ENCODE measurements around the gene FOXO6.

FOXO6 gene

DNA sequence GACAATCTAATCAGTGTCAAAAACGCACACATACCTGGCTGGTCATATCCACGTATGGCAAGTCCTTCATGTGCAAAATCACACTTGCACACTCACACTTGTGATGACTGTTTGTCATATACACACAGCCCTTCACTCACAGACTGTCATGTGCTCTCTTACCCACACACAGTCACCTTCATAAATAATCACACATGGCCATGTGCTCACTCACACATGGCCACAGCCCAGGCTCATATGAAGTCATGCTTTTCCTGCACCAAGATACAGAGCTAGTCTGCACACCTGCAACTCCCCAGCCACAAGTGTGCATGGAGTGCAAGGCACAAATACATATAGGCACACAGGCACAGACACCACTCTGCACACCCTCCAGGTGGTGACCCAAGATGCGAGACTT lies 45.4 kb upstream of the FOXO6 start:
- in situ Hi-C loops (cut with MboI; ENCODE audit: low sequenced_read_pairs, unreplicated experiment), result loop anchor here (10.0 kb wide), 1 partner anchor 119 kb away; no protein-coding TSS in a partner anchor
- TF ChIP-seq, protein P1, sequence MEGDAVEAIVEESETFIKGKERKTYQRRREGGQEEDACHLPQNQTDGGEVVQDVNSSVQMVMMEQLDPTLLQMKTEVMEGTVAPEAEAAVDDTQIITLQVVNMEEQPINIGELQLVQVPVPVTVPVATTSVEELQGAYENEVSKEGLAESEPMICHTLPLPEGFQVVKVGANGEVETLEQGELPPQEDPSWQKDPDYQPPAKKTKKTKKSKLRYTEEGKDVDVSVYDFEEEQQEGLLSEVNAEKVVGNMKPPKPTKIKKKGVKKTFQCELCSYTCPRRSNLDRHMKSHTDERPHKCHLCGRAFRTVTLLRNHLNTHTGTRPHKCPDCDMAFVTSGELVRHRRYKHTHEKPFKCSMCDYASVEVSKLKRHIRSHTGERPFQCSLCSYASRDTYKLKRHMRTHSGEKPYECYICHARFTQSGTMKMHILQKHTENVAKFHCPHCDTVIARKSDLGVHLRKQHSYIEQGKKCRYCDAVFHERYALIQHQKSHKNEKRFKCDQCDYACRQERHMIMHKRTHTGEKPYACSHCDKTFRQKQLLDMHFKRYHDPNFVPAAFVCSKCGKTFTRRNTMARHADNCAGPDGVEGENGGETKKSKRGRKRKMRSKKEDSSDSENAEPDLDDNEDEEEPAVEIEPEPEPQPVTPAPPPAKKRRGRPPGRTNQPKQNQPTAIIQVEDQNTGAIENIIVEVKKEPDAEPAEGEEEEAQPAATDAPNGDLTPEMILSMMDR (IDR thresholded peaks at IDR 0.05; ENCODE audit: borderline replicate concordance, control extremely low read depth, extremely low read depth, insufficient read depth, missing control alignments), result no peak
- DNase-seq (ENCODE audit: low spot score), result no peak

DNA sequence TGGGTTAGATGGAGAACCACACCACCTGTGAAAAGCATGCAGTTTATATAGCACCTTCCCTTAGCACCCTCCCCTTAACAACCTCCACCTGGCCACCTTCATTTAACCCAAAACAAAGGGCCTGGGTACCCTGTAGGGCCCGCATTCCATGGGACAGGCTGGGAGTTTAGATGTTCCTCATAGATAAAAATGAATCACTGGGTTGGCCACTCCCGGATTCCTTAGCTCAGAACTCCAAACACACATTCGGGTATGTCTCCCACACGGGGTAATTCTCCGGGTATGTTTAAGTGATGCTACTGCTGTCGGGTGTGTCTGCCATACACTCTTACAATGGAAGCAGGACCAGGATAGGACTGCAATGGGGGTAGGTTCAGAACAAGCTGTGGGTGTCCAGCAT lies 43.9 kb upstream of the FOXO6 start:
- TF ChIP-seq, protein P1 (IDR thresholded peaks at IDR 0.05; ENCODE audit: borderline replicate concordance, control extremely low read depth, extremely low read depth, insufficient read depth, missing control alignments), result no peak
- in situ Hi-C loops (cut with MboI; ENCODE audit: low sequenced_read_pairs, unreplicated experiment), result loop anchor here (10.0 kb wide), 1 partner anchor 117 kb away; no protein-coding TSS in a partner anchor
- DNase-seq (ENCODE audit: low spot score), result no peak

DNA sequence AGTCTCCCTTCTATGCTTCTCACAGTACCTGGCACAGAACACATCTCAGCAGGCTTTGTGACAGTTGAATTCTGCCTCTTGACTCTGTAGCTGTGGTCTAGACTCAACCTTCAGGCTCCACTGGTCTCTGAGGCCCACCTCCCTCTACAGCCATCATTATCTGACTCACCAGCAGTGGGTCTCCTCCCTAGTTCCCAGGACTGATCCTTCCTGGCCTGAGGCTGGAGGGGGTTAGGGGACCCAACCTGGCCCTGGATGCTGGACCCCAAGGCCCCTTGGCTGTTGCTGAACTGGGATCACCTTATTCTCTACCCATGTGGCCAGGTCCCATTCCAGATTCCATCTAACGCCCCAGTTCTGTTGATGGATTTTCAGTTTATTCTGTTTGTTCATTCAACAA lies 43.1 kb upstream of the FOXO6 start:
- in situ Hi-C loops (cut with MboI; ENCODE audit: low sequenced_read_pairs, unreplicated experiment), result loop anchor here (10.0 kb wide), 1 partner anchor 117 kb away; no protein-coding TSS in a partner anchor
- DNase-seq (ENCODE audit: low spot score), result no peak

DNA sequence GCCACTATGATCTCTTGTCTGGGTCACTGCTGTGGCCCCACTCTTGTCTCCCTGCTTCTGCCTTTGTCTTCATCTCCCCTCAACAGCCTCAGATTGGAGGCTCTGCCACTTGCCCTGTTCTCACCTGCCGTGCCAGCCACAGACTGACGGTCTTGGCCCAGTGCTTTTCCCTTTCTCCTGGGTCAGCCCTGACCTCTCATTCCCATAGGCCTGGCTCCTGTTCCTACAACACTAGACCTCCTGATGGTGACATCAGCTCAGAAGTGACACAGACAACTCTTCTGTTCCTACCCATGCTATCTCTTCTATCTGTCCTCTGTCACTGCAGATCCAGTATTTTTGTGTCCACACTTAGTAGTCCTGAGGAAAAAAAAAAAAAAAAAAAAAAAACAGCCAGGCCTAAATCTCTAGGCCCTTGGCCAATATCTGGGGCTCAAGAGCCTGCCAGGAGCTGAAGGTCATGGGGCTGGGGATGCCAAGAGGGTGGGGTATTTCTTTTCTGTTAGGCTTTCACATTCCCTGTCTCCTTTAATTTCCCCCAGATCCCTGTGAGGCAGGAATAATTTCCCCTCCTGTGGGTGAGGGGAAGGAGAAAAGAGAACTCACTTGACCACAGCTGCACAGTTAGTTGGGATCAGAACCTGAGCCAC lies 42.0 kb upstream of the FOXO6 start:
- in situ Hi-C loops (cut with MboI; ENCODE audit: low sequenced_read_pairs, unreplicated experiment), result loop anchor here (10.0 kb wide), 1 partner anchor 116 kb away; no protein-coding TSS in a partner anchor
- no peak for DNase-seq (ENCODE audit: low spot score)
- TF ChIP-seq, protein P1 (IDR thresholded peaks at IDR 0.05; ENCODE audit: borderline replicate concordance, control extremely low read depth, extremely low read depth, insufficient read depth, missing control alignments), result no peak

More for the DNA sequence above, 43.1 kb upstream of the FOXO6 start:
- TF ChIP-seq, protein P1 (IDR thresholded peaks at IDR 0.05; ENCODE audit: borderline replicate concordance, control extremely low read depth, extremely low read depth, insufficient read depth, missing control alignments), result no peak

DNA sequence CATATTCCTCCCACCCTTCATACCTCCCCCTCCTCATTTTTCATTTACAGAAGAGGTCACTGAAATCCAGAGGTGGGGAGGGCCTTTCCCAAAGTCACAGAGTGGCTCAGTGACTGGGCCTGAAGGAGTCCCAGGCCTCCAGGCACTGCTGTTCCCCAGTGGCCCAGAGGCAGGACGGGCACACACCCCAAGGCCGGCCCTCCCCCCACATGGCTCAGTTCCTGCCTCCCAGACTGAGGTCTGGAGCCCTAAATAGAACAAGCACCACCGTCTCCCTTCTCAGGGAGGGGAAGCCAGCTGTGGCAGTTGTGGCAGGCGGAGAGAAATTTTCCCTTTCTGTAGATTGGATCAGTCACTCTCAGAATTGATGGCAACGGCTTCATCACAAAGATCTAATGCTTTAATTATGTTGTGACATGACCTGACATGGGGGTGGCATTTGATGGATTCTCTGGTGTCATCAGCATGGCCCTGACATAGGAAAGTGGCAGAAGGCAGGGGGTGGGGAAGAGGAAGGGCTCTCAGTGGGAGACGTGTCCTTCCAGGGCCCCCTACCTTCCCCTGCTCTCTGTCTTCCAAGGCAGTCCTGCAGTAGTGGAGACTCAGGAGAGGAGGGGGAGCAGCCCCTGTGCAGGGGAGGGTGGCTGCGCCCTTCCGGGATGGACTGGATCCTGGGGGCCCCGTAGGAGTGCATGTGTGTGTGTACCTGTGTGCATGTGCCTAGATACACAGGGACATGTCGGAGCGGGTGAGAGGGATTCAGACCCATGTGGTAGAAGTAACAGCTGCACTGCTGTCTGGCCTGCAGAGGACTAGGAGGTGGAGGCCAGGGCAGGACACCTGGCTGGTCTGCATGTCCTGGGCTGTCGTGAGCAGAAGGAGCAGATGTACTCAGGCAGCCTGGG lies 41.2 kb upstream of the FOXO6 start:
- in situ Hi-C loops (cut with MboI; ENCODE audit: low sequenced_read_pairs, unreplicated experiment), result loop anchor here (10.0 kb wide), 2 partner anchors 95 to 115 kb away; no protein-coding TSS in a partner anchor
- TF ChIP-seq, protein P1 (IDR thresholded peaks at IDR 0.05; ENCODE audit: borderline replicate concordance, control extremely low read depth, extremely low read depth, insufficient read depth, missing control alignments), result no peak
- no peak for DNase-seq (ENCODE audit: low spot score)

DNA sequence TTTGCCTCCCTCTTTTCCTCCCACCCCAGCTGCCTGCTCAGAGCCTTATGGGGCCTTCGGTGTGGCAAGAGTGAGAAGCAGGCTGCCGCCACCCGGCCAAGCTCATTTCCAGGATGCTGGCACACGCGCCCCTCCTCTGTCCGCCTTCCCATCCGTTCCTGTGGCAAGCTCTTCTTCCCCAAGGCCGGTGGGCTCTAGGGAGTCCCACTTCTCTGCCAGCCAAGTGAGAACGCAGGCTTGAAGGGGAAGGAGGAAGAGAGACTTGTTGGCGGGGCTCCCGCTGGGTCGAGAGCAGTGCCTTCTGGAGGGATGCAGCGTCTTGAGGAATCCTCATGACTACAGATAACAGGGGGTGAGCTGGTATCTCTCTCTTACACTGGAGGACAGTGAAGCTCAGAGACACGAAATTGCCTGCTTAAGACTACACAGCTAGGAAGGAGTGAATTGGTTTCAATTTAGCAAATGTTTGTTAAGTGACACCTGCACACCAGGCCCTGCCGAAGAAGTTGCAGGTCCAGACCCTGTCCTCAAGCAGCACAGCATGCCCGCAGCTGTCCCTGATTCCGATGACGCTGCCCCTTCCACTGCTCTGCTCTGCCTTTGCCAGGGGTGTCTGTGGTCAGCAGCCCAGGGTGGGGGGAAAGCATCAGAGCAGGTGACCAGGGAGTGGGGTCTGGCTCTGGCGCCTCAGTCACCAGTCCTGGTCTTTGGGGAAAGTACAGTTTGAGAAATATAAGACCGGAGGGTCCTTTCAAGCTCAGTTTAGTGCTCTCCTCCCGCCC lies 40.1 kb upstream of the FOXO6 start:
- no peak for DNase-seq (ENCODE audit: low spot score)
- TF ChIP-seq, protein P1 (IDR thresholded peaks at IDR 0.05; ENCODE audit: borderline replicate concordance, control extremely low read depth, extremely low read depth, insufficient read depth, missing control alignments), result no peak
- in situ Hi-C loops (cut with MboI; ENCODE audit: low sequenced_read_pairs, unreplicated experiment), result loop anchor here (10.0 kb wide), 1 partner anchor 94 kb away; no protein-coding TSS in a partner anchor
